ENCODE results near the gene ISCA2.

- TF ChIP-seq POLR2AphosphoS5 (IDR thresholded peaks at IDR 0.05): no peak
- TF ChIP-seq POLR2A (IDR thresholded peaks at IDR 0.05): no peak
These were observed 29.9 kb upstream of the ISCA2 start for GRCh38 chr14:74463697-74464096.
